Measurements from ENCODE around the gene TMCC3.

DNA sequence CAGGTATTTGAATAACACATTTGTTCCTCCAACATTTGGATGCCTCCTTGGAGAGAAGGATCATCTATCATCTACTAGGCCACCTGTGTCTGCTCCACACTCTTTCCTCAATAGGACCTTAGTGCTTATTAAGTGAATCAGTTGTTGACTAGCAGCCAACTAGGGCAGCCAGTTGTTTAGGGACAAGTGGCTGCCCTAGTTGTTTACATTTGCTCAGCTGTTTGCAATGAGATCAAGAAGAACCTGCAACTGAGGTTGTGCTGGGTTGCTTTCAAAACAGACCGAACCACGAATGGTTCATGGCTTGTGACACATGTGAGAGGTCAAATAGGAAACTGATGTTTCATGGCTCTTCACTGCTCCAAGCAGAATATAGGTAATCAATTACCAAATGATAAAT, 53.8 kb downstream of the TMCC3 start:
- TF ChIP-seq, protein P1, sequence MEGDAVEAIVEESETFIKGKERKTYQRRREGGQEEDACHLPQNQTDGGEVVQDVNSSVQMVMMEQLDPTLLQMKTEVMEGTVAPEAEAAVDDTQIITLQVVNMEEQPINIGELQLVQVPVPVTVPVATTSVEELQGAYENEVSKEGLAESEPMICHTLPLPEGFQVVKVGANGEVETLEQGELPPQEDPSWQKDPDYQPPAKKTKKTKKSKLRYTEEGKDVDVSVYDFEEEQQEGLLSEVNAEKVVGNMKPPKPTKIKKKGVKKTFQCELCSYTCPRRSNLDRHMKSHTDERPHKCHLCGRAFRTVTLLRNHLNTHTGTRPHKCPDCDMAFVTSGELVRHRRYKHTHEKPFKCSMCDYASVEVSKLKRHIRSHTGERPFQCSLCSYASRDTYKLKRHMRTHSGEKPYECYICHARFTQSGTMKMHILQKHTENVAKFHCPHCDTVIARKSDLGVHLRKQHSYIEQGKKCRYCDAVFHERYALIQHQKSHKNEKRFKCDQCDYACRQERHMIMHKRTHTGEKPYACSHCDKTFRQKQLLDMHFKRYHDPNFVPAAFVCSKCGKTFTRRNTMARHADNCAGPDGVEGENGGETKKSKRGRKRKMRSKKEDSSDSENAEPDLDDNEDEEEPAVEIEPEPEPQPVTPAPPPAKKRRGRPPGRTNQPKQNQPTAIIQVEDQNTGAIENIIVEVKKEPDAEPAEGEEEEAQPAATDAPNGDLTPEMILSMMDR (IDR thresholded peaks at IDR 0.05): no peak
- TF ChIP-seq POLR2AphosphoS5 (IDR thresholded peaks at IDR 0.05) (peak in 1 of 3 donors; percentile 8), POLR2A (IDR thresholded peaks at IDR 0.05) (no peak)

Data from stomach (tissue), 4 donors.